NCI-H2171 treated with DMSO at 0.1 percent for 48 hours (cell line): Measurements from ENCODE around the gene TMEM178B.

Experiments
- DNase-seq: peaks from one replicate; lab custom pipeline; 2025; lab: John Stamatoyannopoulos, UW

The TMEM178B gene

GRCh38 chr7:141527076-141527475 lies 453.2 kb downstream of the TMEM178B start:
- DNase-seq, result no peak

GRCh38 chr7:141528399-141528798 lies 454.5 kb downstream of the TMEM178B start:
- no peak for DNase-seq
